ENCODE results near the gene ZNF579.

Gene ZNF579, protein sequence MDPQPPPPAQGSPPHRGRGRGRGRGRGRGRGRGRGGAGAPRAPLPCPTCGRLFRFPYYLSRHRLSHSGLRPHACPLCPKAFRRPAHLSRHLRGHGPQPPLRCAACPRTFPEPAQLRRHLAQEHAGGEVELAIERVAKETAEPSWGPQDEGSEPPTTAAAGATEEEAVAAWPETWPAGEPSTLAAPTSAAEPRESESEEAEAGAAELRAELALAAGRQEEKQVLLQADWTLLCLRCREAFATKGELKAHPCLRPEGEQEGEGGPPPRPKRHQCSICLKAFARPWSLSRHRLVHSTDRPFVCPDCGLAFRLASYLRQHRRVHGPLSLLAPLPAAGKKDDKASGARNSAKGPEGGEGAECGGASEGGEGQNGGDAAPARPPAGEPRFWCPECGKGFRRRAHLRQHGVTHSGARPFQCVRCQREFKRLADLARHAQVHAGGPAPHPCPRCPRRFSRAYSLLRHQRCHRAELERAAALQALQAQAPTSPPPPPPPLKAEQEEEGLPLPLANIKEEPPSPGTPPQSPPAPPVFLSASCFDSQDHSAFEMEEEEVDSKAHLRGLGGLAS

DNA sequence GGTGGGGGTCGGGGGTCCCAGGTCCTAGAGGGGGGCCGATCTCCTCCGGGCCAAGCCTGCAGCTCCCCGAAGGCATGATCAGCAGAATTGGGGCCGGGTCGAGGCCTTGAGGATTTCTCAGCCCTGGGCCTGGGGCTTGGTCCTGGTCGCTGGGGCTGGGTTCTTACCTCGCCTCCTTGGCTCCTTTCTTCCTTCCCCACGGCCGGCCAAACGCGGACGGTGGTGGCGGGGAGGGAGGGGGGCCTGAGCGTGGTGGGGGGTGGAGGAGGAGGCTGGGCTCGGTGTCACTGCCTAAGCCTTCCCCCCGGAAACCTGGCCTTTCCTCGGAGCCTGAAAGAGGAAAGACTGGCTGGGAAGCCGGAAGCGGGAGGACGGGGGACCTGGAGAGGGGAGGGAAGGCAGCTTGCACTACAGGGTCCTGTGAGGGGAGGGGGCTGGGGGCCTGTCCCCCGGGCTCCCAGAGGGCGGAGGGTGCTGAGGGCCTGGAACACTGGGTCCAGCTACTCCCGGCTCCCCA, at the start of gene ZNF579:
TSS of gene ZNF579 (minus strand) at position 221 of the 517 bp plus-strand sequence. CDS start 1,209 bp downstream, outside the sequence.
- peak; percentile 90 for DNase-seq

DNA sequence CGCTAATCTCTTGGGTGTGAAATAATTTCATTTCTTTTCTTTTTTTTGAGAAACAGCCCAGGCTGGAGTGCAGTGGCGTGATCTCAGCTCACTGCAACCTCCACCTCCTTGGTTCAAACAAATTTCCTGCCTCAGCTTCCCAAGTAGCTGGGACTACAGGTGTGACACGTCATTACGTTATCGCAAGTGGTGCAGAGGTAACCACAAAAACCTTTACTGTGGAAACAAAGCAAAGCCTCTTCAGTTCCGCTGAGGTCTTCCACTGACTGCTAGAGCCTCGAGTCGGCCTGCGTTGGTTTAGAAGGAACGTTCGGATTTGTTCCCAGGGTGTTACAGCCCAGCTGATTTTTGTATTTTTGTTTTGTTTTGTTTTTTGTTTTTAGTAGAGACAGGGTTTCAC, 45.7 kb upstream of the ZNF579 start:
- DNase-seq: no peak

DNA sequence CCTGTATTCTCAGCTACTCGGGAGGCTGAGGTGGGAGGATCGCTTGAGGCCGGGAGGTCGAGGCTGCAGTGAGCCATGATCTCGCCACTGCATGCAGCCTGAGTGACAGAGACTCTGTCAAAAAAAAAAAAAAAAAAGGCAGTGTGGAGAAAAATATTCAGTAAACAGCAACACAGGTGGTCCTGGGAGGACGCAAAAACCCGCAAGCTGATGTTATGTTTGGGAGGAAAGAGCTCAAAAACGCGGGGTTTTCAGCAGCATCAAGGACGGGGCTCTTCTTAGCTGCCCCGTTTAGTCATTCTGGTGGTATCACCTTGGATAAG, 44.3 kb upstream of the ZNF579 start:
- DNase-seq: no peak

DNA sequence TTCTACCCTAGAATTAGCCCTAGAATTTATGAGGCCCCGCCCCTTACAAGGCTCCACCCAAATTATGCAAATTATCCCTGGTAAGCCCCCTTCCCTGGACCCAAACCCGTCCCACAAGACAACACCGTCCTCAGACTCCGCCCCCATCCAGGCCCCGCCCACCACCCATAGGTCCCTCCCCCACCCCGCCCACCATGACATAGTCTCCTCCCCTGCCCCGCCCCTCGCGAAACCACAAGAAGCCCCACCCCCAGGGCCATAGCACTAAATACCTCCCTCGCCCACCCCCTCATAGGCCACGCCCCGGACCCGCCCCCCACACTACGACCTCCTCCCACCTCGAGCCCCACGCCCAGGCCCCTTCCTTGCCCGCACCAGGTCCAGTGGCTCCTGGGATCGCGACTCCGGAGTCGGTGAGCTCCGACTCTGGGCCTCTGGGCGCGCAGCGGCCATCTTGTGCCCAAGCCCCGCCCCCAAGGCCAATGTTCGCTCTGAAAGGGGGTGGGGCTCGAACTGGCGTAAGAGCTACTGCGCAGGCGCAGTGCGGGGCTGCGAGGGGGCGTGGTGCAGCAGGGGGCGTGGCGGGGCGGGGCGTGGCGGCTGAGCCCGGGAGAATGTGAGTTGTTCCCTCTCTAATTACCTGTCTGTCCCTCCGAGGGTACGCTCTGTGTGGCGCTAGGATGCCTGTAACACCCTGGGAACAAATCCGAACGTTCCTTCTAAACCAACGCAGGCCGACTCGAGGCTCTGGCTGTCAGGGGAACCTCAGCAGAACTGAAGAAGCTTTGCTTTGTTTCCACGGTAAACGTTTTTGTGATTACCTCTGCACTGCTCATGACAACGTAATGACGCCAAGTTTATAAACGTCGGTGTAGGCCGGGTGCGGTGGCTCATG, 43.7 kb upstream of the ZNF579 start, which contains the start of gene ZNF784:
TSS of gene ZNF784 (minus strand) at position 458 of the 895 bp plus-strand sequence. CDS start at position 453, 5 bp downstream.
- peak; percentile 93 for DNase-seq

DNA sequence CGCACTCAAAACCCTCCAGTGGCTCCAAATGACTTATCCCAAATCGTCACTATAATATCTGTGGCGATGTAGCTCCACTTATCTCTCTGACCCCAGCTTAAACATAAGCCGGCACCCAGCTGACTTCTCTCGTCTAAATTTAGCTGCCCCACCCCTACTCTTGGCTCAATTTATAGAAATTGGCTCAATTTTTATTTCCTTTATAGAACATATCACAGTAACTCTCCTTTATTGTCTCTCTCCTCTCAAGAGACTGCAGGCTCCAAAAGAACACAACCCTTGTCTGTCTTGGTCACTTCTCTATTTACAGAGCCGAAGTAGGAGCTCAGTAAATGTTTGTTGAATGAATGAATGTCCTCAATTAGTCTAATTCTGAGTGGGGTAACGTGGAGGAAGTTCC, 42.9 kb upstream of the ZNF579 start:
- no peak for DNase-seq

DNA sequence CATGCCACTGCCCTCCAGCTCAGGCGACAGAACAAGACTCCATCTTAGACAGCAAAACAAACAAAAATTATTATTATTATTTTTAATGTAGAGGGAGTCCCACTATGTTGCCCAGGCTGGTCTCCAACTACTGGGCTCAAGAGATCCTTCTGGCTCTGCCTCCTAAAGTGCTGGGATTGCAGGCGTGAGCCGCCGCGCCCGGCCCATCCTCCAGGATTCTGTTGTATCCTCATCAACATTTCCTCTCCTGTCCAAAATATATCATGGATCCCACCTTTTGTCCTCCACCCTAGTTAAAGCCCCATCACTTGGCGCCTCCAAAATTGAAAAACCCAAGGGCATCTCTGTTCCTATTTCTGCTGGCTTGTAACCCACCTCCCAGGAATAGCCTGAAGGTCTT, 42.5 kb upstream of the ZNF579 start:
- no peak for DNase-seq

DNA sequence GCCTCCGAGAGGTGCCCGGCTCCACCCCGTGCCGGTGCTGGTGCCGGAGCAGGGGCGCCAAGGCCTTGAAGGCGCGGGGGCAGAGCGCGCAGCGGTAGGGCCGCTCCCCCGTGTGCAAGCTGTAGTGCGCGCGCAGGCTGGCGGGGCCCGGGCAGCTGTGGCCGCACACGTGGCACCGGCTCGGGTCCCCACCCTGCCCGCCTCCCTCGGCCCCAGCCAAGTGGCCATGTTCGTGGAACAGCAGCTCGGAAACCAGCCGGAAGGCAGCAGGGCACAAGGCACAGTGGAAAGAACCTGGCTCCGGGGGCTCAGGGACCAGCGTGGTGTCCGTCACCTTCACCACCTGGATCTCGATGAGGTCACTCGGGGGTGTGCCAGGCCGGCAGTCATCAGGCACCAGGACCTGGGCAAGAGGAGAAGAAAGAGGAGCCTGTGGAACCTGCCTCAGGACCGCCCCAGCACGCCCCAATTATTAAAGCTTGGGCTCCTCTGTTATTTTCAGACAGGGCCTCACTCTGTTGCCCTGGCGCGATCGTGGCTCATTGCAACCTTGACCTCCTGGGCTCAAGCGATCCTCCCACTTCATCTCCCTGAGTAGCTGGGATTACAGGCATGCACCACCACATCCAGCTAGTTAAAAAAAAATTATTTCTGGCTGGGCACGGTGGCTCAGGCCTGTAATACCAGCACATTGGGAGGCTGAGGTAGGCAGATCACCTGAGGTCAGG, 41.8 kb upstream of the ZNF579 start:
- DNase-seq: no peak

DNA sequence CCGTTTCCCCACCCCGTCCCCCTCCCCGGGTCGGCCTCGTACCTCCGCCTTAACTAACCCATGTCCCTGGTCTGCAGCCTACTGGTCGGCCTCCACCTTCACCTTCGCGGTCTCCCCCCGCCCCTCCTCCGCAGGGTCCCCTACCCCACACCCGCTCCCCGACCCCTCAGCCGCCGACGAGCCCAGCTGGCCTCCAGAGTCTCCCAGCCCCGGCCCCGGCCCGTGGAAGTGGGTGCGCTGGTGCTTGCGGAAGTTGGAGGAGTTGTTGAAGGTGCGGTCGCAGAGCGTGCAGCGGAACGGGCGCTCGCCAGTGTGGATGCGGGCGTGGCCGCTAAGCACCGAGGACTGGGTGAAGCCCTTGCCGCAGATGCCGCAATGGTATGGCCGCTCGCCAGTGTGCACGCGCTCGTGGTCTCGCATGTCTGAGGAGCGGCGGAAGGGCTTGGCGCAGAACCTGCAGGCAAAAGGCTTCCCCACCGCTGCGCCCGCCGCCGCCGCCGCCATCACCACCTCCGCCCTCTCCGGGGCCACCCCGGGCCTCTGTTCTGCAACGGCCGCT, 41.1 kb upstream of the ZNF579 start:
- DNase-seq: no peak

DNA sequence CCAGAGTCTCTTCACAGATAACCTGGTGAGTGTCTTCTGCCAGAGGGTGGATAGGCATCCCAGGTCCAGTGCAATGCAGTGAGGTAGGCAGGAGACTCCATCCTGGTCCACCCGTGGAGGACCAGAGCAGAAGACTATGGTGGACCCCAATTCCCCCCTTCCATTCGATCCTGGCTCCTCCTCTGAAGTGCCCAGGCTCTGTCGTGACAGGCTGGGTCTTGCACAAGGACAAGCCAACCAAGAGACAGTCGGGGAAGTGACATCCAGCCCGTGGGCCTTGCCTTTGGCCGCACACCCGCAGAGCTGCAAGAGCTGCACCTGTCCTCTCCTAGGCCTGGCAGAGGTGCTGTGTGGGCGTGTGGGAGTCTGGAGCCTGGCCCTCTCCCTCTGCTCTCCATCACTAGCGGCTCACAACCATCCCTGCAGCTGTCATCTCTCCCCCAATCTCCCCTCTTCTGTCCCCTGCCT, 40.6 kb upstream of the ZNF579 start:
- no peak for DNase-seq

DNA sequence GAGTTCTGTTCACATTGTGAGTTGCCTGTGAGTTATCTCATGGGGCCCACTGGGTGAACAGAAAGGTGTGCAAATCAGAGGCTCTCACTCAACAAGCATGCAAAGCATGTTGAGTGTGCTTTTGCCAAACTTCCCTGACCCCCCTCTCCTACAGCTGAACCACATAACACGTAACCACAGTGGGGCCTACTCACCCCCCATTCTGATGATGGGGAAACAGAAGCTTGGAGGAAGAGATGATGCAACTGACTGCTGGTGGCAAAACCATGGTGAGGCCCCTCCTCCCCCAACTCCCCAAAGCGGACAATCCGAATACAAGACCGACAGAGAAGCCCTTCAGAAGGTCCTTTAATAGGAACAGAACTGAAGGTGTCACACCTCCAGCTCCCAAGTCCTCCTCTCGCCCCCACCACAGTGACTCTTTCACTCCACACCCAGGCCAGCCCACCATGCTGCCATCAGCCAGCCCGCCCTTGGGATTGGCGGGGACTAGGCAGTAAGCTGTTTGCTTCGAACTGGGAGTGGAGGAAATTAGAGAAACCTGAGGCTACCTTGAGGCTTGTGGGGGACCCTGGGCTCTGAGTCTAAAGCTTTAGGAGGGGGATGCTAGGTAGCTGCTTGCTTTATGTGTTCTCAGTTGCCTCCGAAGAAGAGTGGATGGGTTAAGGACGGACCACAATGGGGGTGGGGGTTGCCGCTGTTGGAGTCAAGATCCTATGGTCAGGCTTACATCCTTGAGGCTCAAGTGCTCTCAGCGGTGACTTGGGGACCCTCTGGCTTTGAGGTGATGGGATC, 40.0 kb upstream of the ZNF579 start:
- no peak for DNase-seq

DNA sequence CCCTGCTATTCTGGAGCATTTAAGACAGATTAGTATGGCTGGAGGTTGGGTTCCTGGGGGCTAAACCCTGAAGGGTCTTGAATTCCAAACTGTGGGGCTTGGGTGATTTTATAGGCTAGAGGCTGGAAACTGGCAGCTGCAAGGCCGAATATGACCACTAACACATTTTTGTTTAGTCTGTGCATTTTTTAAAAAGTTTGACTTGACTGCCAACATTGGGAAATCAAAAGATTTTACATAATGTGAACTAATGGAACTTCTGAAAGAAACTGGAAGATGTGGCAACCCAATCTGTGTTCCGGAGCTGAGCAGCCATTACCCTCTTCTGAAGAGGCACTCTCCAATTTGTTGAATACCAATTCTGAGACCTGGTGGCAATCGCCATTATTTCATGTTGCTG, 38.6 kb upstream of the ZNF579 start:
- no peak for DNase-seq

DNA sequence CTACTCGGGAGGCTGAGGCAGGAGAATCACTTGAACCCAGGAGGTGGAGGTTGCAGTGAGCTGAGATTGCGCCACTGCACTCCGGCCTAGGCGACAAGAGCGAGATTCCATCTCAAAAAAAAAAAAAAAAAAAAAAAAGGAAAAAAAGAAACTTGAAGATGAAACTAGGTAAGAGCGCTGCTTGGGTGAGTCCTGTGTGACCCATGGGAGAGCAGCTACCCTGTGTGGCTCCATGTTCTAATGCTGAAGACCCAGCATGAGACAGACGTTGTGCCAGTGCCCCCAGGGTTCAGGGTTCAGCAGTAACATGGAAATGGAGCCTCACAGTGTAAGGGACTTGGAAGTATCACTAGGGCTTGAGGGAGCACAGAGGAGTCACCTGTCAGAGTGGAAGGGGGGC, 37.8 kb upstream of the ZNF579 start:
- no peak for DNase-seq

DNA sequence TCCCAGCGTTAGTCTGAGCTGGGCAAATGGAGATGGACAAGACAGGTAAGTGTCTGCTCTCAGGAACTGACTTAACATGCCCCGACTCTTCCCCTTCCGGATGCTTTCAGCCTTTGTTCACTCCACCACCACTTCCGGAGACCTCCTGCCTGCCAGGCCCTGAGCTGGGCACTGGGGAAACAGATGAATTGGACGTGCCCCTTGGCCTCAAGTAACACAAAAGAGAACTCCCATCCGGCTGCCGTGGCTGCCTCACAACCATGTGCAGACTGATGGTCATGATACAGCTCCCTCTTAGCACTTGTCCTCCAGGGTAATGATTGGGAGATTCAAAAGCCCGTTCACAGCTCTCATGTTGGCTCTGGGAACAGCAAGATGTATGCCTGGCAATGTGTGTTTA, 36.8 kb upstream of the ZNF579 start:
- DNase-seq: no peak

DNA sequence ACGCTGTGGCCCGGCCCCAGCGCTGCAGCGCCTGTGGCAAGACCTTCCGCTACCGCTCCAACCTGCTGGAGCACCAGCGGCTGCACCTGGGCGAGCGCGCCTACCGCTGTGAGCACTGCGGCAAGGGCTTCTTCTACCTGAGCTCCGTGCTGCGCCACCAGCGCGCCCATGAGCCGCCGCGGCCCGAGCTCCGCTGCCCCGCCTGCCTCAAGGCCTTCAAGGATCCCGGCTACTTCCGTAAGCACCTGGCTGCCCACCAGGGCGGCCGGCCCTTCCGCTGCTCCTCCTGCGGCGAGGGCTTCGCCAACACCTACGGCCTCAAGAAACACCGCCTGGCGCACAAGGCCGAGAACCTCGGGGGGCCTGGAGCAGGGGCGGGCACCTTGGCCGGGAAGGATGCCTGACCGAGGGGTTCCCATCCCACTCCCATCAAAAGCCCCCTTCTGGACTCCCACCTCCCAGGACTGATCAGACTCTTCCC, 35.8 kb upstream of the ZNF579 start:
- DNase-seq: no peak

DNA sequence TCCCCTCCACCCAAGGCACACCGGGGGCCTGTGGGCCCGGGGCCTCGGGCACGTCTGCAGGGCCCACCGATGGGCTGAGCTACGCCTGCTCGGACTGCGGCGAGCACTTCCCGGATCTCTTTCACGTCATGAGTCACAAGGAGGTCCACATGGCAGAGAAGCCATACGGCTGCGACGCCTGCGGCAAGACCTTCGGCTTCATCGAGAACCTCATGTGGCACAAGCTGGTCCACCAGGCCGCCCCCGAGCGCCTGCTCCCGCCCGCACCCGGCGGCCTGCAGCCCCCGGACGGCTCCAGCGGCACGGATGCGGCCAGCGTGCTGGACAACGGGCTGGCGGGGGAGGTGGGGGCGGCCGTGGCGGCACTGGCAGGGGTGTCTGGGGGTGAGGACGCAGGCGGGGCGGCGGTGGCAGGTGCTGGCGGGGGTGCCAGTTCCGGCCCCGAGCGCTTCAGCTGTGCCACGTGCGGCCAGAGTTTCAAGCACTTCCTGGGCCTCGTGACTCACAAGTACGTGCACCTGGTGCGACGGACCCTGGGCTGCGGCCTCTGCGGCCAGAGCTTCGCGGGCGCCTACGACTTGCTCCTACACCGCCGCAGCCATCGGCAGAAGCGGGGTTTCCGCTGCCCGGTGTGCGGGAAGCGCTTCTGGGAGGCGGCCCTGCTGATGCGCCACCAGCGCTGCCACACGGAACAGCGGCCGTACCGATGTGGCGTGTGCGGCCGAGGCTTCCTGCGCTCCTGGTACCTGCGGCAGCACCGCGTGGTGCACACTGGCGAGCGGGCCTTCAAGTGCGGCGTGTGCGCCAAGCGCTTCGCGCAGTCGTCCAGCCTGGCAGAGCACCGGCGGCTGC, 35.1 kb upstream of the ZNF579 start:
- no peak for DNase-seq

DNA sequence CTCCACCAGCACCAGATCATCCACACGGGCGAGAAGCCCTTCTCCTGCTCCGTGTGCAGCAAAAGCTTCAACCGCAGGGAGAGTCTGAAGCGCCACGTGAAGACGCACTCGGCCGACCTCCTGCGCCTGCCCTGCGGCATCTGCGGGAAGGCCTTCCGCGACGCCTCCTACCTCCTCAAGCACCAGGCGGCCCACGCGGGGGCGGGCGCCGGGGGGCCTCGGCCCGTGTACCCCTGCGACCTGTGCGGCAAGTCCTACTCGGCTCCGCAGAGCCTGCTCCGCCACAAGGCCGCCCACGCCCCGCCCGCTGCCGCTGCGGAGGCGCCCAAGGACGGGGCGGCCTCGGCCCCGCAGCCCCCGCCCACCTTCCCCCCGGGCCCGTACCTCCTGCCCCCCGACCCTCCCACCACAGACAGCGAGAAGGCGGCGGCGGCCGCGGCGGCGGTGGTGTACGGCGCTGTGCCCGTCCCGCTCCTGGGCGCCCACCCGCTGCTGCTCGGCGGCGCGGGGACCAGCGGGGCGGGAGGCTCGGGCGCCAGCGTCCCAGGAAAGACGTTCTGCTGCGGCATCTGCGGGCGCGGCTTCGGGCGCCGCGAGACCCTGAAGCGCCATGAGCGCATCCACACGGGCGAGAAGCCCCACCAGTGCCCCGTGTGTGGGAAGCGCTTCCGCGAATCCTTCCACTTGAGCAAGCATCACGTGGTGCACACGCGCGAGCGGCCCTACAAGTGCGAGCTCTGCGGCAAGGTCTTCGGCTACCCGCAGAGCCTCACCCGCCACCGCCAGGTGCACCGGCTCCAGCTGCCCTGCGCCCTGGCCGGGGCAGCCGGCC, 34.3 kb upstream of the ZNF579 start:
- no peak for DNase-seq

DNA sequence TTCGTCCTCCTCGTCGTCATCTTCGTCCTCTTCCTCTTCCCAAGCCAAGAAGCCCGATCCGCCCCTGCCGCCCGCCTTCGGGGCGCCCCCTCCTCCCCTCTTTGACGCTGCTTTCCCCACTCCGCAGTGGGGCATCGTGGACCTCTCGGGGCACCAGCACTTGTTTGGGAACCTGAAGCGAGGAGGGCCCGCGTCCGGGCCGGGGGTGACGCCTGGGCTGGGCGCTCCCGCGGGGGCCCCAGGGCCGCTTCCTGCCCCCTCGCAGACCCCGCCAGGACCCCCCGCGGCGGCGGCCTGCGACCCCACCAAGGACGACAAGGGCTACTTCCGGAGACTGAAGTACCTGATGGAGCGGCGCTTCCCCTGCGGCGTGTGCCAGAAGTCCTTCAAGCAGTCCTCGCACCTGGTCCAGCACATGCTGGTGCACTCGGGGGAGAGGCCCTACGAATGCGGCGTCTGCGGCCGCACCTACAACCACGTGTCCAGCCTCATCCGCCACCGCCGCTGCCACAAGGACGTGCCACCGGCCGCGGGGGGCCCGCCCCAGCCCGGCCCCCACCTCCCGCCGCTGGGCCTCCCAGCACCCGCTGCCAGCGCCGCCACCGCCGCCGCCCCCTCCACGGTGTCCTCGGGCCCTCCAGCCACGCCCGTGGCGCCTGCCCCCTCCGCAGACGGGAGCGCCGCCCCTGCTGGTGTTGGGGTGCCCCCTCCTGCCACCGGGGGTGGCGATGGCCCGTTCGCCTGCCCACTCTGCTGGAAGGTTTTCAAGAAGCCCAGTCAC, 33.5 kb upstream of the ZNF579 start:
- DNase-seq: no peak

DNA sequence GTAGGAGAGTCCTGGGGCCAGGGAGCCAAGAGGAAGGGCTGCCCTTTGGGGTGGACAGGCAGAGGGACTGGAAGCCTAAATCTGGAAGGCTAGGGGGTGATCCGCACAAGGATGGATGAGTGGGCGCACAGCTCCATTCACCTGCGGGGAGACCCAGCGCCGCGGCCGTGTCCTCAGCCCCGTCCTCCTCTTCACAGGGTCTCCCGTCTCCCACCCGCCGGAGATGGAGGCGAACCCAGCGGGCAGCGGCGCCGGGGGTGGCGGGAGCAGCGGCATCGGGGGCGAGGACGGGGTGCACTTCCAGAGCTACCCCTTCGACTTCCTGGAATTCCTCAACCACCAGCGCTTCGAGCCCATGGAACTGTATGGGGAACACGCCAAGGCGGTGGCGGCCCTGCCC, 32.7 kb upstream of the ZNF579 start:
- DNase-seq: no peak
